Esophagus muscularis mucosa (tissue), 3 donors: ENCODE data around the gene FOS.

Experiments
- POLR2A ChIP-seq: fragments of 450-650 bp; IDR thresholded peaks from one replicate; pipeline ENCODE4 v1.6.1; 2017; ENCODE audit warnings: antibody characterized with exemption, moderate library complexity, mild to moderate bottlenecking, low read depth
- POLR2AphosphoS5 ChIP-seq, 2 donors: sonication (generic); formaldehyde crosslinking; IDR thresholded peaks; one replicate each; pipeline ENCODE4 v1.6.1; 2017; ENCODE audit warnings: antibody characterized with exemption in 2 of 2
- TF ChIP-seq, protein P1 (sequence below), 3 experiments: fragments of 200-600 bp in 2 of 3; fragments of 450-650 bp in 1 of 3; sonication (generic) in 2 of 3; IDR thresholded peaks; one replicate each; pipeline ENCODE4 v1.5.1; 2017 to 2019; ENCODE audit warnings: antibody characterized with exemption in 3 of 3, mild to moderate bottlenecking in 2 of 3, moderate library complexity in 1 of 3

DNA sequence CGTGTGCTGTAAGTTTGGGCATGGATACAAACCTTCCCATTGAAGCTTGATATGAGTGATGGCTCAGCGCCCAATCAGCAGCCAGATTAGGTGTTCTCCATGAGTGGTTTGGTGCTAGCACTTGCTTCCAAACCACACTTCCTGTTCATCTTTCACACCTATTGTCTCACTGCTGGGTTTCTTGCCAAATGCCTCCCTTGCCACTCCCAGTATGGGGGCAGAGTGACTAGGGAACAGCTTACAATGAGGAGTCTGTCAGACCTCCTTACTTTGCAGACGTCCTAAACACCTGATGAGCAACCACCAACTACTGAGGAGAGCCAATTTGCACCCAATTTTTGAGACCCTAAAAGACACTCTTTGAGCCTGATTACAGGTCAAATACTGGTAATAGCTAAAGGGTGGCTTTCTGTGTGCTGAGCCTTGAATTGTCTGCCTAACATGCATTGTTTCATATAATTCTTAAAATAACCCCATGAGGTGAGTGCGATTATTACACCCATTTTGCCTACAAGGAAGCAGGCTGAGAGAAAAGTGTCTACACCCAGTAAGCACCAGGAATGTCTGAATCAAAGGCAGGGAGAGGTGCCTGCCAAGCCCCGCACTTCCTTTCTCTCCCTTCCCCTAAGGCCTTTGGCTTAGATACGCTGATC is 48.4 kb upstream of the FOS start:
- no peak for TF ChIP-seq POLR2AphosphoS5 (IDR thresholded peaks at IDR 0.05)
- TF ChIP-seq, protein P1, sequence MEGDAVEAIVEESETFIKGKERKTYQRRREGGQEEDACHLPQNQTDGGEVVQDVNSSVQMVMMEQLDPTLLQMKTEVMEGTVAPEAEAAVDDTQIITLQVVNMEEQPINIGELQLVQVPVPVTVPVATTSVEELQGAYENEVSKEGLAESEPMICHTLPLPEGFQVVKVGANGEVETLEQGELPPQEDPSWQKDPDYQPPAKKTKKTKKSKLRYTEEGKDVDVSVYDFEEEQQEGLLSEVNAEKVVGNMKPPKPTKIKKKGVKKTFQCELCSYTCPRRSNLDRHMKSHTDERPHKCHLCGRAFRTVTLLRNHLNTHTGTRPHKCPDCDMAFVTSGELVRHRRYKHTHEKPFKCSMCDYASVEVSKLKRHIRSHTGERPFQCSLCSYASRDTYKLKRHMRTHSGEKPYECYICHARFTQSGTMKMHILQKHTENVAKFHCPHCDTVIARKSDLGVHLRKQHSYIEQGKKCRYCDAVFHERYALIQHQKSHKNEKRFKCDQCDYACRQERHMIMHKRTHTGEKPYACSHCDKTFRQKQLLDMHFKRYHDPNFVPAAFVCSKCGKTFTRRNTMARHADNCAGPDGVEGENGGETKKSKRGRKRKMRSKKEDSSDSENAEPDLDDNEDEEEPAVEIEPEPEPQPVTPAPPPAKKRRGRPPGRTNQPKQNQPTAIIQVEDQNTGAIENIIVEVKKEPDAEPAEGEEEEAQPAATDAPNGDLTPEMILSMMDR (IDR thresholded peaks at IDR 0.05), result peak in 1 of 3 experiments; percentile 20
- TF ChIP-seq POLR2A, result no peak
